Measurements from ENCODE around the gene GRK4. TPM values are rescaled to one million over a fixed set of nuclear protein-coding genes. Genes with fewer than 3 reads are reported as not detected.
"Not testable (repeated sequence)": the region's sequence is repeated elsewhere in the genome, so short reads cannot be mapped to it uniquely, and the experiment has no call there.

The GRK4 gene
- total and polyA plus RNA-seq, 12 donors = 4.7 to 29.2 (median 8.0) TPM

- no peak for TF ChIP-seq CTCF (IDR thresholded peaks at IDR 0.05)
- no peak for TF ChIP-seq POLR2A (IDR thresholded peaks at IDR 0.05)
- WGBS, 4 donors = 86 to 90% (median 87%) methylated on average over 28 to 30 of the region's 30 CpGs
- H3K9me3 ChIP-seq (replicated peaks in 1 of 3) = no peaks in the 10 kb centered on the region
- no peak overlapping the region for H3K27ac ChIP-seq
- peak in 1 of 7 donors; percentile 48 for DNase-seq
- no peaks in the 10 kb centered on the region for H3K27me3 ChIP-seq
- H3K36me3 ChIP-seq (replicated peaks in 1 of 2) = peaks cover 0 to 96% of the 10 kb centered on the region in 2 donors
- H3K4me3 ChIP-seq = no peak overlapping the region
- intact Hi-C loops (cut with DNase I) = no loop called here
- H3K4me1 ChIP-seq (replicated peaks in 1 of 2) = no peaks in the 10 kb centered on the region
These were observed 18.5 kb upstream of the GRK4 start for GRCh38 chr4:2944586-2945526.

- H3K27me3 ChIP-seq; H3K4me1 ChIP-seq (replicated peaks in 1 of 2); H3K9me3 ChIP-seq (replicated peaks in 1 of 3); intact Hi-C loops (cut with DNase I); H3K4me3 ChIP-seq; H3K27ac ChIP-seq: not testable (repeated sequence)
- 91 to 93% (median 93%) methylated on average over 21 to 28 of the region's 30 CpGs for WGBS, 4 donors
- peak in 2 of 7 donors; percentile 1 to 41 for DNase-seq
- H3K36me3 ChIP-seq (replicated peaks in 1 of 2) = peaks cover 0 to 95% of the 10 kb centered on the region in 2 donors
These were observed 17.5 kb upstream of the GRK4 start for GRCh38 chr4:2945619-2946604.

GRCh38 chr4:2946812-2947600, 16.4 kb upstream of the GRK4 start:
- DNase-seq = peak in 4 of 7 donors; percentile 4 to 50 (median 10)
- Histone ChIP-seq H3K36me3 (replicated peaks in 1 of 2) (peaks cover 0 to 95% of the 10 kb centered on the region in 2 donors), H3K27ac (no peak overlapping the region), H3K4me1 (replicated peaks in 1 of 2) (no peaks in the 10 kb centered on the region), H3K27me3 (no peaks in the 10 kb centered on the region), H3K4me3 (no peak overlapping the region), H3K9me3 (replicated peaks in 1 of 3) (no peaks in the 10 kb centered on the region)
- no peak for TF ChIP-seq CTCF (IDR thresholded peaks at IDR 0.05)
- TF ChIP-seq POLR2A (IDR thresholded peaks at IDR 0.05) = no peak
- intact Hi-C loops (cut with DNase I) = no loop called here
- WGBS, 4 donors = 90 to 94% (median 94%) methylated on average over 10 to 19 of the region's 19 CpGs

GRCh38 chr4:2947926-2948325, 15.4 kb upstream of the GRK4 start:
- Histone ChIP-seq H3K4me1 (replicated peaks in 1 of 2) (no peaks in the 10 kb centered on the region), H3K4me3 (no peak overlapping the region), H3K27me3 (no peaks in the 10 kb centered on the region), H3K9me3 (replicated peaks in 1 of 3) (no peaks in the 10 kb centered on the region), H3K27ac (no peak overlapping the region), H3K36me3 (replicated peaks in 1 of 2) (peaks cover 0 to 96% of the 10 kb centered on the region in 2 donors)
- TF ChIP-seq POLR2A (IDR thresholded peaks at IDR 0.05) (no peak), CTCF (IDR thresholded peaks at IDR 0.05) (no peak)
- DNase-seq = peak in 2 of 7 donors; percentile 47 to 52
- 58 to 73% (median 69%) methylated on average over 10 to 11 of the region's 11 CpGs for WGBS, 4 donors
- intact Hi-C loops (cut with DNase I) = no loop called here
